Measurements from ENCODE around the gene RMND1. TPM values are rescaled to one million over a fixed set of nuclear protein-coding genes. Genes with fewer than 3 reads are reported as not detected.

Gene RMND1
- total and polyA plus RNA-seq, 9 of the 15 experiments (the other 6 are each of a cell fraction or from before 2014, with no cell fraction given) = 26.9 to 47.8 (median 36.2) TPM

- no peak for TF ChIP-seq GMEB1 (CRISPR knock-in tag; IDR thresholded peaks at IDR 0.05)
- TF ChIP-seq ELK3 (CRISPR knock-in tag; IDR thresholded peaks at IDR 0.05) = no peak
- TF ChIP-seq ZC3H11A (IDR thresholded peaks at IDR 0.05; ENCODE audit: low read depth, low read length) = no peak
- TF ChIP-seq HMG20A (CRISPR knock-in tag; conservative IDR thresholded peaks at IDR 0.05) = 0 out of 2 replicates have a peak, but pooled peaks have one; percentile 44
- no peak for TF ChIP-seq REST (IDR thresholded peaks at IDR 0.05; ENCODE audit: borderline replicate concordance)
- 0 out of 2 replicates have a peak, but pooled peaks have one; percentile 8 for TF ChIP-seq REST (CRISPR knock-in tag; IDR thresholded peaks at IDR 0.05; ENCODE audit: low read depth)
Observed at GRCh38 chr6:151452750-151453427, 963 bp upstream of the RMND1 start (continued).

All from K562 (cell line).